Tibial artery (tissue), 4 donors: ENCODE measurements around the gene EEF1A2.

Source experiments
- DNase-seq, 2 donors: peaks; one replicate each; pipeline ENCODE4 v3.0.0-alpha.2; 2019
- H3K27ac ChIP-seq, 2 donors: fragments of 200-600 bp; sonication (generic) in 1 of 2; 1 replicate in 1 of 2; 2 replicates in 1 of 2; pipeline ENCODE4 v1.5.1; 2018 to 2019; ENCODE audit warnings: mild to moderate bottlenecking in 1 of 2
- H3K27me3 ChIP-seq, 2 donors: fragments of 200-600 bp; sonication (generic) in 1 of 2; one replicate each; pipeline versions ENCODE4 v1.5.1 to v1.6.0; 2016 to 2019
- H3K36me3 ChIP-seq, 3 donors: fragments of 200-600 bp; sonication (generic) in 2 of 3; one replicate each; pipeline ENCODE4 v1.5.1; 2016 to 2019; ENCODE audit warnings: mild to moderate bottlenecking in 2 of 3
- H3K4me1 ChIP-seq, 4 donors: fragments of 200-600 bp; sonication (generic) in 2 of 4; 1 replicate in 3 of 4; 2 replicates in 1 of 4; pipeline ENCODE4 v1.5.1; 2016 to 2019
- H3K4me3 ChIP-seq, 2 donors: fragments of 200-600 bp; sonication (generic) in 1 of 2; 1 replicate in 1 of 2; 2 replicates in 1 of 2; pipeline ENCODE4 v1.5.1; 2018 to 2019; ENCODE audit warnings: mild to moderate bottlenecking in 2 of 2
- H3K9me3 ChIP-seq, 3 donors: fragments of 200-600 bp; sonication (generic) in 1 of 3; one replicate each; pipeline ENCODE4 v1.5.1; 2016 to 2019
- intact Hi-C: fragments of 100-400 bp; cut with DNase I; formaldehyde crosslinking; loops from one replicate; pipeline ENCODE4 v1.15.0; 2023; ENCODE audit warnings: low total_unique reads
- TF ChIP-seq, protein P1 (sequence below), 2 experiments: fragments of 200-600 bp in 1 of 2; fragments of 450-650 bp in 1 of 2; IDR thresholded peaks; one replicate each; pipeline ENCODE4 v1.5.1; 2017 to 2019; ENCODE audit warnings: antibody characterized with exemption in 2 of 2, mild to moderate bottlenecking in 1 of 2, moderate library complexity in 1 of 2

EEF1A2 gene

GRCh38 chr20:63498960-63499337 lies at the start of gene EEF1A2:
TSS of gene EEF1A2 (minus strand) at chr20:63499083. CDS start at chr20:63497763, 1,320 bp downstream.
- no peaks in the 10 kb centered on the region for H3K36me3 ChIP-seq
- no peak within 1 kb of the TSS for H3K27ac ChIP-seq
- peak within 1 kb of the TSS; percentile 28 to 41 for H3K4me3 ChIP-seq
- TF ChIP-seq, protein P1, sequence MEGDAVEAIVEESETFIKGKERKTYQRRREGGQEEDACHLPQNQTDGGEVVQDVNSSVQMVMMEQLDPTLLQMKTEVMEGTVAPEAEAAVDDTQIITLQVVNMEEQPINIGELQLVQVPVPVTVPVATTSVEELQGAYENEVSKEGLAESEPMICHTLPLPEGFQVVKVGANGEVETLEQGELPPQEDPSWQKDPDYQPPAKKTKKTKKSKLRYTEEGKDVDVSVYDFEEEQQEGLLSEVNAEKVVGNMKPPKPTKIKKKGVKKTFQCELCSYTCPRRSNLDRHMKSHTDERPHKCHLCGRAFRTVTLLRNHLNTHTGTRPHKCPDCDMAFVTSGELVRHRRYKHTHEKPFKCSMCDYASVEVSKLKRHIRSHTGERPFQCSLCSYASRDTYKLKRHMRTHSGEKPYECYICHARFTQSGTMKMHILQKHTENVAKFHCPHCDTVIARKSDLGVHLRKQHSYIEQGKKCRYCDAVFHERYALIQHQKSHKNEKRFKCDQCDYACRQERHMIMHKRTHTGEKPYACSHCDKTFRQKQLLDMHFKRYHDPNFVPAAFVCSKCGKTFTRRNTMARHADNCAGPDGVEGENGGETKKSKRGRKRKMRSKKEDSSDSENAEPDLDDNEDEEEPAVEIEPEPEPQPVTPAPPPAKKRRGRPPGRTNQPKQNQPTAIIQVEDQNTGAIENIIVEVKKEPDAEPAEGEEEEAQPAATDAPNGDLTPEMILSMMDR (IDR thresholded peaks at IDR 0.05): no peak
- H3K9me3 ChIP-seq: no peaks in the 10 kb centered on the region
- intact Hi-C loops: no loop called here
- H3K4me1 ChIP-seq: peaks cover 0 to 35% (median 28%) of the 10 kb centered on the region in 4 donors
- DNase-seq: no peak
- peaks cover 0 to 96% of the 10 kb centered on the region in 2 donors for H3K27me3 ChIP-seq

GRCh38 chr20:63548542-63548941 lies 49.7 kb upstream of the EEF1A2 start:
- H3K9me3 ChIP-seq: no peaks in the 10 kb centered on the region
- no peak overlapping the region for H3K27ac ChIP-seq
- no peak for DNase-seq
- TF ChIP-seq, protein P1 (IDR thresholded peaks at IDR 0.05): no peak
- H3K27me3 ChIP-seq: peaks cover 0 to 83% of the 10 kb centered on the region in 2 donors
- no peaks in the 10 kb centered on the region for H3K36me3 ChIP-seq
- intact Hi-C loops: loop anchor here (5.0 kb wide), 1 partner anchor 239 kb away; no protein-coding TSS in a partner anchor
- no peak overlapping the region for H3K4me3 ChIP-seq
- peaks cover 0 to 9% (median 2%) of the 10 kb centered on the region in 4 donors for H3K4me1 ChIP-seq

DNA sequence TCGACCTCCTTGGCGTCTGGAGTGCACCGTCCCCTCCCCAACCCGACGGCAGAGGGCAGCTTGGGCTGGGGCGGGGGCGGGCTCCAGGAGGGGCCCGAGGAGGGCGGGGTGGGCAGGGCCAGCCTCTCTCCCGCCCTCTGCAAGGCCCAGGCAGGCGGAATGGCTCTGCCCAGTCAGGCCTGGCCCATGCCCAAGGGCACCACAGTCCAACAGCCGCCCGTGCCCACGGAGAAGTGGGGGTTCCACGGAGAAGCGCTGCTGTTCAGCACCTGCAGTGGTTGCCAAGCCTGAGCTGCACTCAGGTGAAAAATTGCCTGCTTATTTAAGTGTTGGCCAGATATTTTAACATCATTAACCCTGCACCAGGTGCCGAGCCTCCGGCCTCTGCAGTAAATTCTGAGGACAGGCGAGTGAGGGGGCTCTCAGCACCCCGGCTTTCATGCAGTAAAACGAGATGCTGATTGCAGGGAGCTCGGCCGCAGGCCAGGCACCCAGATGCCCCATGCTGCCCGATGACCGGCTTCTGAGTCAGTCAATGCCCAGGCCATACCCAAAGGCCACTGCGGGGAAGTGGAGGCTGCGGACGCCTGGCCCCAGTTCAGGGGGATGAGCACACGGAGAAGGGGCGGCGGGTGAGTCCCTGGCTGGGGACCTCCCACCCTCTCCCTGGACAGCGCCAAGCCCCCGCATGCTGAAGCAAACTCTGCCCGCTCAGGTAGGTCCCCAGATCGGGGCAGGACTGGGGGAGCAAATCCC lies 49.0 kb upstream of the EEF1A2 start, which contains the start of gene SRMS:
Gene SRMS (minus strand): TSS at position 25 of the 756 bp plus-strand sequence. CDS start 286 bp downstream, outside the sequence.
- H3K27me3 ChIP-seq: peaks cover 0 to 81% of the 10 kb centered on the region in 2 donors
- peaks cover 0 to 5% (median 0%) of the 10 kb centered on the region in 4 donors for H3K4me1 ChIP-seq
- no peak within 1 kb of the TSS for H3K4me3 ChIP-seq
- no peaks in the 10 kb centered on the region for H3K36me3 ChIP-seq
- no peaks in the 10 kb centered on the region for H3K9me3 ChIP-seq
- intact Hi-C loops: loop anchor here (5.0 kb wide), 1 partner anchor 239 kb away; no protein-coding TSS in a partner anchor
- no peak within 1 kb of the TSS for H3K27ac ChIP-seq
- no peak for DNase-seq
- TF ChIP-seq, protein P1 (IDR thresholded peaks at IDR 0.05): no peak

- TF ChIP-seq, protein P1 (IDR thresholded peaks at IDR 0.05): no peak
- Histone ChIP-seq H3K27ac (no peak overlapping the region), H3K9me3 (no peaks in the 10 kb centered on the region), H3K4me1 (peaks cover 0 to 5% (median 0%) of the 10 kb centered on the region in 4 donors), H3K27me3 (peaks cover 0 to 74% of the 10 kb centered on the region in 2 donors), H3K4me3 (no peak overlapping the region), H3K36me3 (no peaks in the 10 kb centered on the region)
- intact Hi-C loops: loop anchor here (5.0 kb wide), 1 partner anchor 240 kb away; no protein-coding TSS in a partner anchor
- no peak for DNase-seq
Observed at GRCh38 chr20:63546956-63547724, 48.3 kb upstream of the EEF1A2 start.

GRCh38 chr20:63546256-63546955 lies 47.5 kb upstream of the EEF1A2 start:
- intact Hi-C loops: loop anchor here (5.0 kb wide), 1 partner anchor 241 kb away; no protein-coding TSS in a partner anchor
- Histone ChIP-seq H3K27ac (no peak overlapping the region), H3K36me3 (no peaks in the 10 kb centered on the region), H3K4me3 (no peak overlapping the region), H3K4me1 (peaks cover 0 to 5% (median 0%) of the 10 kb centered on the region in 4 donors), H3K27me3 (peaks cover 0 to 79% of the 10 kb centered on the region in 2 donors), H3K9me3 (no peaks in the 10 kb centered on the region)
- DNase-seq: no peak
- TF ChIP-seq, protein P1 (IDR thresholded peaks at IDR 0.05): no peak
